Activated naive CD4-positive, alpha-beta T cell (primary cell): ENCODE results near the gene TRAPPC10.

Source experiments
- DNase-seq, 4 experiments: peaks; one replicate each; lab custom pipeline; 2025; lab: John Stamatoyannopoulos, UW

The TRAPPC10 gene

GRCh38 chr21:44005071-44005470, 7.0 kb upstream of the TRAPPC10 start:
- DNase-seq = no peak

- DNase-seq = no peak
Observed at GRCh38 chr21:44005593-44005992, 6.5 kb upstream of the TRAPPC10 start.

- DNase-seq = no peak
Observed at GRCh38 chr21:44006017-44006619, 6.0 kb upstream of the TRAPPC10 start.

GRCh38 chr21:44006656-44007055, 5.5 kb upstream of the TRAPPC10 start:
- DNase-seq = no peak

- DNase-seq = no peak
Observed at GRCh38 chr21:44010429-44010828, 1.7 kb upstream of the TRAPPC10 start.

- DNase-seq = no peak
Observed at GRCh38 chr21:44011123-44011522, 986 bp upstream of the TRAPPC10 start.

GRCh38 chr21:44012474-44013379, 618 bp downstream of the TRAPPC10 start:
- peak; percentile 26 to 72 (median 50) for DNase-seq

GRCh38 chr21:44013380-44014088, 1.4 kb downstream of the TRAPPC10 start:
- DNase-seq = no peak

- no peak for DNase-seq
Observed at GRCh38 chr21:44017601-44018000, 5.5 kb downstream of the TRAPPC10 start.

GRCh38 chr21:44018127-44018526, 6.0 kb downstream of the TRAPPC10 start:
- DNase-seq = no peak

- DNase-seq = no peak
Observed at GRCh38 chr21:44018813-44019567, 6.9 kb downstream of the TRAPPC10 start.

- DNase-seq = no peak
Observed at GRCh38 chr21:44019568-44019958, 7.5 kb downstream of the TRAPPC10 start.

- DNase-seq = no peak
Observed at GRCh38 chr21:44020551-44020950, 8.4 kb downstream of the TRAPPC10 start.

GRCh38 chr21:44021064-44021463, 9.0 kb downstream of the TRAPPC10 start:
- DNase-seq = no peak

- no peak for DNase-seq
Observed at GRCh38 chr21:44024257-44024656, 12.1 kb downstream of the TRAPPC10 start.

- DNase-seq = no peak
Observed at GRCh38 chr21:44024887-44025353, 12.8 kb downstream of the TRAPPC10 start.

- no peak for DNase-seq
Observed at GRCh38 chr21:44027607-44028286, 15.6 kb downstream of the TRAPPC10 start.

GRCh38 chr21:44028287-44028659, 16.2 kb downstream of the TRAPPC10 start:
- DNase-seq = no peak

GRCh38 chr21:44029460-44030087, 17.5 kb downstream of the TRAPPC10 start:
- DNase-seq = no peak

- no peak for DNase-seq
Observed at GRCh38 chr21:44035244-44035643, 23.1 kb downstream of the TRAPPC10 start.

GRCh38 chr21:44038063-44038462, 26.0 kb downstream of the TRAPPC10 start:
- DNase-seq = no peak
